22Rv1 (cell line): ENCODE data around the gene NUF2.

ENCODE experiments used
- CTCF ChIP-seq: fragments of 450-650 bp; IDR thresholded peaks from 2 replicates; pipeline ENCODE4 v1.5.1; 2017; ENCODE audit warnings: mild to moderate bottlenecking
- ZFX ChIP-seq: fragments of 450-650 bp; IDR thresholded peaks from 2 replicates; pipeline ENCODE4 v1.6.1; 2017; ENCODE audit warnings: antibody characterized with exemption, borderline replicate concordance

DNA sequence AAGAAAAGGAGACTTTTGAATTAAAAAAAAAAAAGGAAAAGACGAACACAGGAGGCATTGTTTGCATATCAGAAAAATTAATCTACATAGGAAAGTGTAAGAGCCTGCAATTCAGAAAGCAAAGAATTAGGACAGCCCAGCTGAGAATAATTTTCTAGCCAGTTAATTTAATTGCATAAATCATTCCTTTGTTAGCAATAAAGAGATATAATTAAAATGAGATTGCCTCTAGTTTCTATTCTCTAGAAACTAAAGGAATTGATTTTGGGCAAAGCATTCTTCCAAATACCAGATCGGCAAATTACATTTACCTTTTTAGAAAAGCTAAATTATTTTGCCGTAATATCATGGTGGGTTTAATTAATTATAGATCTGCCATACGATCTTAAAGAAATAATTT, 46.0 kb downstream of the NUF2 start:
- no peak for TF ChIP-seq CTCF
- no peak for TF ChIP-seq ZFX
